GM18511 (cell line): ENCODE results near the gene PRR20A.
"Not testable (repeated sequence)": the region's sequence is repeated elsewhere in the genome, so short reads cannot be mapped to it uniquely, and the experiment has no call there.

ENCODE experiments used
- ATAC-seq: cut with Tn5 transposase; IDR thresholded peaks from one replicate; pipeline ENCODE4 v1.9.1; 2021; ENCODE audit warnings: mild to moderate bottlenecking, moderate library complexity; ENCODE audit not compliant: unreplicated experiment

PRR20A gene

DNA sequence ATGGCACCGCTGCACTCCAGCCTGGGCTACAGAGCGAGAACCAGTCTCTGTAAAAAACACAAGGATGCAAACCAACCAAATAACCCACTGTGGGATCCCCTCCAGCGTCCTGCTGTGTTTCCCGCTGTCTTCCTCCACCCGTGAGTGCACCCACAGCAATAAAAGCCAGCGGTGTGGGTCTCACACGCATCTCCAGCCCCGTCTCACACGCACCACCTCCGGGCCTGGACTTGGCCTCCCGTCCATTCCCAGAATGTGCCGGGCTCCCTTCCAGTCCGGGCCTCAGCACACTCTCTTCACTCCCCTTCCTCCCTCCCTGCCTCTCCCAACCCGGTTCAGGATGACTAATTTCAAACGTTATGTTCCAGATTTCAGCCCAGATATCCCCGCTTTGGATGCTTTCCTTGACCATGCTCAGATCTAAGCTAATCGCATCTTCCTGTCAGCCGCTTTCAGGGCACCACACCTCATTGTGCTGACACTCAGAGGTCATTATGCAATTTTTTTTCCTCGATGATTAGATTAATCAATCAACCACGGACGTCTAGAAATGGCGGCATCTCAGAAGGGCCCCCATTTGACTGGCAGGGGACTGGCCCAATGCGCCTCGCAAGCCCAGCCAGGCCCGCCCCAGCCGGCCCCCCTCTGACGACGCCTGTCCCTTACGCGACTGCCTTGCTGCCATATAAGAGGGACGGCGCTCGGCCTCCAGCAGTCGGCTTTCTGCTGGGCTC is at the start of gene PRR20A:
PRR20A (plus strand) TSS at position 684 of the 734 bp plus-strand sequence. CDS start 387 bp downstream, outside the sequence.
- ATAC-seq: not testable (repeated sequence)

DNA sequence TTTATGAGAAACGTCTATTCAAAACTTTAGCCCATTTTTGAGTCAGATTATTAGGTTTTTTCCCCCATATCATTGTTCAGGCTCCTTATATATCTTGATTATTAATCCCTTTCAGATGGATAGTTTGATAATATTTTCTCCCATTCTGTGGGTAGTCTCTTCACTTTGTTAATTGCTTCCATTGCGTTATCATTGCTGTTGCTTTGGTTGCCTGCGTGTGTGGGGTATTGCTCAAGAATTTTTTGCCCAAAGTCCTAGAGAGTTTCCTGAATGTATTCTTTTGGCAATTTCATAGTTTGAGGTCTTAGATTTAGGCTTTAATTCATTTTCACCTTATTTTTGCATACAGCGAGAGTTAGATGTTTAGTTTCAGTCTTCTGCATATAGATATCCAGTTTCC is 25.8 kb upstream of the PRR20A start:
- no peak for ATAC-seq

DNA sequence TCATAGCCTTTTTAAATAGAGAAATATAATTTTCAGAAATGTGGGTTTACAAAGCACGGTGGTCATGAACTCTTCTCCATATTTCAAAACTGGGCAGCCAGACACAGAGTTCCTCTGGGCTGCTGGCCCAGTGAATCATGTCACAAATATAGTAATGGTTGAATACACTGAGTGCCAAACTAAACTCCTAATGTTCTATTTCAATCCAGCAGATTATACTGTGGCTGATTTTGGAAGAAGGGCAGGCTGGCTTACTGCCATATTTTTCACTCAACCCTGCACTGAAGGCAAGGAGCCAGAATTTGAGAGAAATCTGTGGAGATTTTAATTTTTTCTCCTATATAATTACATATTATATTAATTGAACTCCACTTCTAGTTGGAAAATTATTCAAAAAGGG is 17.0 kb upstream of the PRR20A start:
- ATAC-seq: no peak

DNA sequence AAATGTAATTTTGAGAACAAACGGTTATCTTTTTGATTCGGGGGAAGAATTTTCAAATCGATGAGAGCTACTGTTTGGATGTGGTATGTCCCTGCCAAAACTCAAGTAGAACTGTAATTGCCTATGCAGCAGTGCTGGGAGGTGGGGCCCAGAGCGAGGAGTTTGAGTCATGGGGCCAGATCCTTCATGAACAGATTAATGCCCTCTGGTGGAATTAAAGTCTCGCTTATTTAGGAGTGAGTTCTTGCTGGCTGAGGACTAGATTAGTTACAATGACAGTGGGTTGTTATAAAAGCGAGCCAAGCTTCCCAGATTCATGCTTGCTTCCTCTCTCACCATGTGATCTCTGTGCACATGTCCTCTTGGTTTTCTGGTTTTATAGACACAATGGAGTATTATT is 11.8 kb upstream of the PRR20A start:
- no peak for ATAC-seq

DNA sequence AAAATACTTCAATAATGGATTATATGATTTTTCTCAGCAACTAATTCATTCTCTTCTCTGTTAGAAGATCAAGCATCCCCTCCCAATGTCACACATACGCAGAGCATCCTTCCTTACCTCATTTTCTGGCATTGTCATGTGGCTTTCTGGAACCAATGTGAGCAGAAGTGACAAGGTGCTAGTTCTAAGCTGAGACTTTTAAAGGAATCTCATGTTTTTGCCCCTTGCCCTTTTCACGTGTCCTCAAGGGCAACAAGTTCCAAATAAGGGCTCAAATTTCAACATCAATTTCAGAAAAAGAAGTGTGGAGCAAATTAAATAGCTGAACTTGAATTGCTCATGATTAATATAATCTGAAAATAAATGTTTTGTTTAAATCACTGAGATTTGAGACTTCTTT is 4.6 kb upstream of the PRR20A start:
- ATAC-seq: no peak

DNA sequence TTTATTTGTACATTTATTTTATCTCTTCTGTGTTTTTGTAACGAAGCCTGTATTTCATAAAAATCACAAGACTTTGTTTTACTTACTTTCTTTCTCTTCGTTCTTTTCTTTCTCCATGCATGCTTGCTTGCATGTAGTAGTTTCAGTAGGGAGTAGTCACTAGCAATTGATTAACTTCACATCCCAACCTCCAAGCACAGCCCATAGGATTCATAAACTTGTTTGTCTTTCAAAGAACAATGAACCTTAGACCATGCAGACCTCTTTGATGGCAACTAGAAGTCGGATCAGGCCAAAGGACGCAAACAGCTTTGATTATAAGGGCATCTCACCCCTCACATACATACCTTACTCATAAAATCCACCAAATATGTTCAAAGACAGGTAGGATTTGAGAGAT is 3.1 kb upstream of the PRR20A start:
- ATAC-seq: no peak

DNA sequence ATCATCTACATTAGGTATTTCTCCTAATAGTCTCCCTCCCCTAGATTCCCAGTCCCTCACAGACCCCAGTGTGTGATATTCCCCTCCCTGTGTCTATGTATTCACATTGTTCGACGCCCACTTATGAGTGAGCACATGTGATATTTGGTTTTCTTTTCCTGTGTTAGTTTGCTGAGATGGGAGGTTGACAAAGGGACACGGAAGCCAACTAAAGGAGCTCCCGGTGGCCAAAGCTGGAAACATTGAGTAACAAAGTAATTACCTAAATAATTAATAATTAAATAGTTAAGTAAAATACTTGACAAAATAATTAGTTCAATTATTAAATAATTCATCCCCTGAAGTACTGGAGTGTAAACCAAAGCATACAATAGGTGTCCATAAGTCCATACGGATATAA is 1.7 kb upstream of the PRR20A start:
- no peak for ATAC-seq

DNA sequence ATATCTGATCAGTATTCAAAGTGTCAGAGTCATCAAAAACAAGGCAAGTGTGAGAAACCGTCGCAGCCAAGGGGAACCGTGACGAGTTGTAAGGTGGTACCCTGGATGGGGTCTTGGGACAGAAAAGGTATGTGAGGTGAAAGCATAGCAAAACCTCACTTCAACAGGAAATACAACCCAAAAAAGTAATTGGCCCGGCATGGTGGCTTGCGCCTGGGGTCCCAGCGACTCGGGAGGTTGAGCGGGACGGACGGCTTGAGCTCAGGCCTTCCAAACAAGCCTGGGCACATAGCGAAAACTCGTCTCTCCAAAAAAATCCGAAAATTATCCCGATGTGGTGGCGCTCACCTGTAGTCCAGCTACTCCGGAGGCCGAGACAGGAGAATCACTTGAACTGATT is 937 bp upstream of the PRR20A start:
- ATAC-seq: not testable (repeated sequence)

DNA sequence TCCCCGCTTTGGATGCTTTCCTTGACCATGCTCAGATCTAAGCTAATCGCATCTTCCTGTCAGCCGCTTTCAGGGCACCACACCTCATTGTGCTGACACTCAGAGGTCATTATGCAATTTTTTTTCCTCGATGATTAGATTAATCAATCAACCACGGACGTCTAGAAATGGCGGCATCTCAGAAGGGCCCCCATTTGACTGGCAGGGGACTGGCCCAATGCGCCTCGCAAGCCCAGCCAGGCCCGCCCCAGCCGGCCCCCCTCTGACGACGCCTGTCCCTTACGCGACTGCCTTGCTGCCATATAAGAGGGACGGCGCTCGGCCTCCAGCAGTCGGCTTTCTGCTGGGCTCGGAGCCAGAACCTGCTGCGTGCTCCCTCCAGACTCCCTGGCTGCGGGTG is 6.5 kb downstream of the PRR20A start, which contains the start of gene PRR20B:
PRR20B (plus strand) TSS at position 301 of the 400 bp plus-strand sequence. CDS start 387 bp downstream, outside the sequence.
- not testable (repeated sequence) for ATAC-seq

DNA sequence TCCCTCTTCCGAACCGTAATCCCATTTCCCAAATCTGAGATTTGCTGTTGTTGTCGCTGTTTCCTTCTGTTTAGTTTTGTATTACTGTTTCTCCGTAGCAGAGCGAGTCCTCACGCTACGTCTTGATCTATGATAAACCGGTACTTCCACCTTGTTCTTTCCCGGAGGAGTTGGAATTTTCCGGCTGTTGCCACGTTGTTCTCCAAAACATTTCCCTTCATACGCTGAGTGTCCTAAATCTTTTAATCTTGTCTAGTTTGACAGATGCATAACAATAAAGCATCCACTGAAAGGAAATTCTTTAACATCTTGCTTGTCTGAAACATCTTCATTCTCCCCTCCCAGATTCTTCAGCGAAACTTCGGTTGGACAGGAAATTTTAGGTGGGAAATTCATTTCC is 7.4 kb downstream of the PRR20A start:
- ATAC-seq: not testable (repeated sequence)

DNA sequence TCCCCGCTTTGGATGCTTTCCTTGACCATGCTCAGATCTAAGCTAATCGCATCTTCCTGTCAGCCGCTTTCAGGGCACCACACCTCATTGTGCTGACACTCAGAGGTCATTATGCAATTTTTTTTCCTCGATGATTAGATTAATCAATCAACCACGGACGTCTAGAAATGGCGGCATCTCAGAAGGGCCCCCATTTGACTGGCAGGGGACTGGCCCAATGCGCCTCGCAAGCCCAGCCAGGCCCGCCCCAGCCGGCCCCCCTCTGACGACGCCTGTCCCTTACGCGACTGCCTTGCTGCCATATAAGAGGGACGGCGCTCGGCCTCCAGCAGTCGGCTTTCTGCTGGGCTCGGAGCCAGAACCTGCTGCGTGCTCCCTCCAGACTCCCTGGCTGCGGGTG is 13.0 kb downstream of the PRR20A start, which contains the start of gene PRR20C:
PRR20C (plus strand) TSS at position 301 of the 400 bp plus-strand sequence. CDS start 387 bp downstream, outside the sequence.
- ATAC-seq: not testable (repeated sequence)

DNA sequence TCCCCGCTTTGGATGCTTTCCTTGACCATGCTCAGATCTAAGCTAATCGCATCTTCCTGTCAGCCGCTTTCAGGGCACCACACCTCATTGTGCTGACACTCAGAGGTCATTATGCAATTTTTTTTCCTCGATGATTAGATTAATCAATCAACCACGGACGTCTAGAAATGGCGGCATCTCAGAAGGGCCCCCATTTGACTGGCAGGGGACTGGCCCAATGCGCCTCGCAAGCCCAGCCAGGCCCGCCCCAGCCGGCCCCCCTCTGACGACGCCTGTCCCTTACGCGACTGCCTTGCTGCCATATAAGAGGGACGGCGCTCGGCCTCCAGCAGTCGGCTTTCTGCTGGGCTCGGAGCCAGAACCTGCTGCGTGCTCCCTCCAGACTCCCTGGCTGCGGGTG is 19.6 kb downstream of the PRR20A start, which contains the start of gene PRR20D:
PRR20D (plus strand) TSS at position 301 of the 400 bp plus-strand sequence. CDS start 387 bp downstream, outside the sequence.
- ATAC-seq: not testable (repeated sequence)

DNA sequence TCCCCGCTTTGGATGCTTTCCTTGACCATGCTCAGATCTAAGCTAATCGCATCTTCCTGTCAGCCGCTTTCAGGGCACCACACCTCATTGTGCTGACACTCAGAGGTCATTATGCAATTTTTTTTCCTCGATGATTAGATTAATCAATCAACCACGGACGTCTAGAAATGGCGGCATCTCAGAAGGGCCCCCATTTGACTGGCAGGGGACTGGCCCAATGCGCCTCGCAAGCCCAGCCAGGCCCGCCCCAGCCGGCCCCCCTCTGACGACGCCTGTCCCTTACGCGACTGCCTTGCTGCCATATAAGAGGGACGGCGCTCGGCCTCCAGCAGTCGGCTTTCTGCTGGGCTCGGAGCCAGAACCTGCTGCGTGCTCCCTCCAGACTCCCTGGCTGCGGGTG is 26.2 kb downstream of the PRR20A start, which contains the start of gene PRR20E:
PRR20E (plus strand) TSS at position 301 of the 400 bp plus-strand sequence. CDS start 387 bp downstream, outside the sequence.
- ATAC-seq: not testable (repeated sequence)

DNA sequence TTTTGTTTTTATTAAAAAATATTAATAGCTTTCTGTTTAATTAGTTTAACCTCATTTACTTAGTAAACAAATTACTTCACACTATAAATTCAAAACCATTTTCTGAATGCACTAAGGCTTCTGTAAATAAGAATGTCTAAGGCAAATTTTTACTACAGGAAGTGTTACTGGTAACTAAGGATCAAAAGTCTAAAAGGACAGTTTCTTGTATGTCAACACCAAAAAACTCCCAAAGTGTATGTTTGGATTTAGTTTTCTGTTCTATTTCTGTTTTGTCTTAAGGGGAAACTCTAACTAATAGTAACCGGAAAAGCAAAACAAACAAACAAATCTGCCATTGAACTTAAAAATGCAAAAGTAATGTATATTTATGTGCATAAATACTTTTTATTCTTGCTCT is 50.9 kb downstream of the PRR20A start:
- ATAC-seq: no peak
